Renal cortex interstitium (tissue), 11 donors: ENCODE data around the gene PPP2CA. TPM values are rescaled to one million over a fixed set of nuclear protein-coding genes. Genes with fewer than 3 reads are reported as not detected.
"Not testable (repeated sequence)": the region's sequence is repeated elsewhere in the genome, so short reads cannot be mapped to it uniquely, and the experiment has no call there.

Experiments used
- DNase-seq, 11 donors: peaks; one replicate each; pipeline ENCODE4 v3.0.0-alpha.2; 2013; ENCODE audit warnings: low read depth in 9 of 11, low spot score in 4 of 11; ENCODE audit errors: extremely low read depth in 1 of 11
- polyA plus RNA-seq, 3 donors: library from polyadenylated mRNA; unstranded; fragments of 120-200 nt; gene quantifications; one replicate each; pipeline ENCODE4 v1.2.1, GENCODE V29; 2013; ENCODE audit not compliant: insufficient read length in 3 of 3

PPP2CA gene
- polyA plus RNA-seq, 3 donors, result 176 to 229 (median 220) TPM

DNA sequence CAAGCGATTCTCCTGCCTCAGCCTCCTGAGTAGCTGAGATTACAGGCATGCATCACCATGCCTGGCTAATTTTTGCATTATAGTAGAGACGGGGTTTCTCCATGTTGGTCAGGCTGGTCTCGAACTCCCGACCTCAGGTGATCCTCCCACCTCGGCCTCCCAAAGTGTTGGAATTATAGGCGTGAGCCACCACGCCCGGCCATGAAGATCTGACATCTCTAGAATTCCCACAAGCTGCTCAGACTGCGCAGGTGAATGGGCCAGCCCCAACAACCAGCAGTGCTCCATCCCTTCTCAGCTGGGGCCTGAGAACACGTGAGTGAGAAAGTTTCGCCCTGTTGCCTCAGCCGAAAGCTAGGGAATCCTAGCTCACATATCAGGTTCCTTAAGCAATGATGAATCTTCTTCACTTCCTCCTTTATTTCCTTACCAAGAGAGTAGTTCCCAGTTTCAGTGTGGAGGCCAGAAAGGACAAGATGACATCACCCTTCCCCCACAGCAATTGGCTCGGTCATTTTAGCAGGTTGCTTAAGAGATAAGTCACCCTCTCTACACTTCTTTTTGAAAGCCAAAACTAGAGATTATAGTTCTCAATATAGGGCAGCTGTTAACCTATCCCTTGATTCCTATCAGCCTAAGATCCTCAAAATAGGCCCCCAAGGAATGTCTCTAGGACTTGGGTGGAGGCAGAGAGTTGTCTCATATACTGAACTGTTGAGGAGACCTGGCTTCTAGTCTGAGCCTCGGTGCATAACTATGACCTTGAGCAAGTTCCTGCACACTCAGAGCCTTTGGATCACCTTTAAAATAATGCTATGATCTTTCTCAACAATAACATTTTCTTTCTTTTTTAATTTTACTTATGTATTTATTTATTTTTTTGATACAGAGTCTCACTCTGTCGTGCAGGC lies 23.9 kb upstream of the PPP2CA start:
- peak in 1 of 11 donors; percentile 11 for DNase-seq

DNA sequence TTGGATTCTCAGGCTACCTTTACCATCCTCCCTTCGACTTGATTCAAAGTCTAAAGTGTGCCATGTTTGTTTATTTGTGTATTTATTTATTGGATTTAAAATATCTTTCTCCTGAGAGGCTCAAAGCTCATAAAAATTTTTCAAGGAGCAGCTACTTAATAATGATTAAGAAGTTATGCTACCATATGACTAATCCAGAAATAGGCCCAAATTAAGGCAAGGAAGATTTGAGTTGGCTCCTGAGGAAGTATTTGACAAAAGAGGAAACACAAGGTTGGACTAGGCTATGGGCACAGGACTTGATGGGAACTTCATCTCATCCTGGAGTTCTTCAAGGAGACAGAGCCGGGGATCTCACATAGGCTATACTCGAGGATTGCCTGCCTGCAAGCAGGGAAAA lies 22.4 kb upstream of the PPP2CA start:
- no peak for DNase-seq

DNA sequence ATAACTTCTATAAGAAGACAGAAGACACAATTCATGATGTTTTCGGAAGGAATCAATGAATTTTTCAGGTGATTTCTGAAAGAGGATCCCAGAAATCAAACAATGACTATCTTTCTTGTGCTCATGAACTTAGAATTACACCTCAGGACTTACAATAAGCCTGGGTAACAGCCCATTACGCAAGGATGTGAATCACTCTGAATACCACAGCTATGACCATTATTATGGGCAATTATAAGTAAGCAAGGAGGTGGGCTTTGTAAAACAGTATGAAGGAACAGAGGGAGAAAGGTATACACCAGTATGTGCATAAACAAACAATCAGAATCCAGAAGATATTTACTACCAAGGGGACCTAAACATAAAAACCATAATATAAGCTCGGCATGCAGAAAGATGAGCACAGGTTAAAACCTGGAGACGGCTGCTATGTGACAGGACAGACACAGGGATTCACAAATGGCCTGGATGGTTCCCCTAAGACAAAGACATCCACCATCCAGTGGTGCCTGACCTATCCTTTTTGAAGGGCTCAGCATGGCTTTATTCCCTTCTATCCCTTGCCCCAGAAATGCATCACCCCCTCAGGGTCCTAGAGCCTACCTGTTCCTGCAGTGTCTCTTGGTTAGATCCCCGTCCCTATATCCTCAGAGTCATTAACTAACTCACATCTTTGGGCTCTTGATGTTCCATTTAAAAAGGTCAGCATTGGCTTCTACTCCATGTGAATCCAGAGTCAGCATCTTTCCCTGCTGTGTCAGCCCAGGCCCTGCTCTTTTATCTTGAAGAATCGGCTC lies 21.8 kb upstream of the PPP2CA start:
- DNase-seq, result no peak

DNA sequence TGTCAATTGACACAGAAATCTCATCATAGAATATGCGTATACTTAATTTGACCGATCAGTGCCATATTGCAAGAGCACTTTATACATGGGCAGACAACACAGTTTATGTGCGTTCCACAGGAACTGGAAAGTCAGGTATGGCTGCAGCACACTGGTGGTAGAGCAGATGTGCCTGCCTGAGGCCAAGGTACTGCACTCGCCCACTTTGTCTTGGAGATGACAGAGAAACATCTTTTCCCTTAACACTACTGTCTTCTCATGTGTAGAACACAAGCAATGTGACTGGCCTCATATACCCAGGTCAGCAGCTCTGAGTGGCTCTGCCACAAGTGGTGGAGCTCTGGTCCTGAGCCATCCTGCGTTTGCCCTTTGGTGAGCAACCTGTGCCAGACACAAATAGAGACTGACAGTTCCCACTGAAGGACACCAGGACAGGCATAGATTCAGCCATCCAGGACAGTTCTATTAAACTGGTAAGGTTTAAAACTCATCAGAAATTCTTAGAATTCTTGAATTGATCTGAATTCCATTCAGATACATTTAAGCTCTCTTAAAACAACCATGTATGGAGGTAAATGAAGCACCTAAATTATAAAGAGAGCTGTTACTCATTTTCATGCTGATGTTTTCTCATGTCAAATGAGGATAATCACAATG lies 21.0 kb upstream of the PPP2CA start:
- no peak for DNase-seq

DNA sequence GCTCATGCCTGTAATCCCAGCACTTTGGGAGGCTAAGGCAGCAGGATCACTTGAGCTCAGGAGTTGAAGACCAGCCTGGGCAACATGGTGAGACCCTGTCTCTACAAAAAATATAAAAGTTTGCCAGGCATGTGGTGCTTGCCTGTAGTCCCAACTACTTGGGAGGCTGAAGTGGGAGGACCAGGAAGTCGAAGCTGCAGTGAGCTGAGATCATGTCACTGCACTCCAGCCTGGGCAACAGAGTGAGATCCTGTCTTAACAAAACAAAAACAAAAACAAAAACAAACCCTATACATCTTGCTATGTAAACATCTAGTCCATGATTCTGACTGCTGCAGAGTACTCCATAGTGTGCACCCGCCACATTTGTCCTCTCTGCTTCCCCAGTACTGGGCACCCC lies 19.8 kb upstream of the PPP2CA start:
- DNase-seq, result no peak

DNA sequence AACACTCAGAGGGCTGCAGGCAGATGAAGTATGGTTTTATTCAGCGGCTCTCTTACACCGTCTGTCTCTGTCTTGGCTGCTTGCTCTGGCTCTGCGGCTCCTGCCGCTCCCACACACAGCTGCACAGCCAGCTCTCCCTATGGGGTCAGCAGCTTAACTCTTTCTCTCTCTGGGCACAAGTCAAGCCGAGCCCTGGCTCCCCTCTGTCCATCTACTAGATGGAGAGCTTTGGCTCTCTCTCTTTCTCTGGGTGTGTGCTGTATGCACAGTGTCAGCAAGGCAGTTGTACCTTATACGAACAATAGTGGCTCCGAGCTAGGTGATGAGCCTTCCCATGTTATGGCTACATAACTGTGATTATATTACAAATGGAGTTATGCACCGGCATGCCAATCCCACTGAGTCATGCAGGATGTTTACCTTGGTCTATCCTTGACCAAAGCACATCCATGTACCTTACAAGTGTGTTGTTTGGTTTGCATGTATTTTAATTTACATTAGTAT lies 19.3 kb upstream of the PPP2CA start:
- DNase-seq, result no peak

DNA sequence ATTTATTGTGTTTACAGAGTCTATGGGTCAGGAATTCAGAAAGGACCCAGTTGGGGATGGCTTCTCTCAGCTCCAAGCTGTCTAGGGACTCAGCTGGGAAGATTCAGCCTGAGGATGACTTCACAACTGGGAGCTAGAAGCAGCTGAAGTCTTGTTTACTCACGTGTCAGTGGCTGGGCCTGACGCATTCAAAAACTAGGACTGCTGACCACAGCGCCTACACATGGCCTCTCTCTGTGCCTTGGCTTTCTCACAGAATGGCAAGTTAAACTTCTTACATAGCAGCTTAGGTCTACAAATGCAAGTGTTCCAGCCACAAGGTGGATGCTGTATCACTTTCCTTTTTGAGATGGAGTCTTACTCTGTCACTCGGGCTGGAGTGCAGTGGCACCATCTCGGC lies 16.3 kb upstream of the PPP2CA start:
- DNase-seq, result no peak

DNA sequence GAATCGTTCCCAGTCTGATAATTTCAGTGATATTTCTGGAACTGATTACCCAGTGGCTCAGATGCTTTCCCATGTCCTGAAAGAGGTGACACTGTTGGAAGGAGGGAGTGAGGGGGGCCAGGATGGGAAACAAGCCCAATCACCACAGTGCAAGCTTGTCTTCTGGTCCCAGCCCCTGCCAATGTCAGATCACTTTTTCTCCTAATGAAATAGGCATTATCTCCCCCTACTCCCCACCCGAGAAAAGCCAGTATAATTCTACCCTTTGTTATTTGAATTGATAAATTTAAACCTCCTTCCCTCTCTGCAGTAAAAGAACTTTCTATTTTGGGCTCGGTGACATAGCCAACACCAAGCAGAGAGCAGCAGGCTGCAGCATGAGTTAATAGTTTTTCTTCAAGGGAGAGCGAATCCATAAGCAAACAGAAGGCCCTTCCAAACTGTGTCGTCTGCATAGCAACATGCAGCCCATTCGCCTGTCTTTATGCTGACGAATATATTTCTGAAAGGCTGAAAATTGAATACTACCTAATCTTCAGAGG lies 14.6 kb upstream of the PPP2CA start:
- peak in 2 of 11 donors; percentile 53 to 57 for DNase-seq

DNA sequence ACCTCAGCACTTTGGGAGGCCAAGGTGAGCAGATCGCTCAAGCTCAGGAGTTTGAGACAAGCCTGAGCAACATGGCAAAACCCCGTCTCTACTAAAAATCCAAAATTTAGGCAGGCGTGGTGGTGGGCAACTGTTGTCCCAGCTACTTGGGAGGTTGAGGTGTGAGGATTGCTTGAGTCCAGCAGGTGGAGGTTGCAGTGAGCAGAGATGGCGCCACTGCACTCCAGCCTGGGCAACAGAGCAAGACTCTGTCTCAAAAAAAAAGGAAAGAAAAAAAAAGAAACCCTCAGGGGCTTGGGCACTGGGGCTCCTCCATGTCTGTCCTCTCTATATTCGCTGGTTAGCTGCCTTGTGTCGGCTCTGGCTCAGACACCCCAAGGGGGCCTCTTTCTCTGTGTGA lies 10.9 kb upstream of the PPP2CA start:
- no peak for DNase-seq

DNA sequence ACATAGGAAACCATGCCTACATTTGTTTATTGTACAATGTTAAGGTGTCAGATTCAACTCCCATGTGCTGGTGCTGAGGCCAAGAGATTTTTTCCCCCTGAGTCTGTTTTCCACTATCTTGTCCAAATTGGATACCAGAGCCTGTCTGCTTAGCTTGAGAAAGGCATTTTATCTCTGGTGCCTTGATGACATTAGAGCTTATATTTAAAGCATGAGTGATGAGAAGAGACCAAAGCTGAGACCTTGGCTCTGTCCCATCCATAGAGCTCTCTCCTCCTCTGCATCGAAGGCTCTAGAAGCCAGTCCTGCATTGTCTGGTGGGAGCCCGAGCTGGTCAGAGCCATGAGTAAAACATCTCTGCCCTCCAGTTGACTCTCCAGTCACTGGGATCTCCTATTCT lies 10.4 kb upstream of the PPP2CA start:
- no peak for DNase-seq

DNA sequence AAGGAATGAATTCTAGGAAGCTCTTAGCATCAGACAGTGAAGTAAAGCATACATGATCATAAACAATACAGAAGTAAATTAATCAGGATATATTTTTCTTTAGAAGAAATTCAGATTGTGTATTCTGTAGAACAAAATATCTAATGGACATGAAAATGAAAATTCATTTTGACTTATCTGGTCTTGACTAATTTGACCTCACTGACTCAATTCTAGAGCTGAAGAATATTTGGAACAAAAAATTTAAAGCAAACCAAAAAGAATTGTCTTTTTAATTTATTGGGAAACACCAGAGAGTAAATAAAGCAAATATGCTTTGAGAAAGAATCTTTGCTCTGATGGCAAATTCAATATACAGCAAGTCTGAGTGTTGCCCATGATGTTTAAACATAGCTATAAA lies 2.8 kb upstream of the PPP2CA start:
- no peak for DNase-seq

DNA sequence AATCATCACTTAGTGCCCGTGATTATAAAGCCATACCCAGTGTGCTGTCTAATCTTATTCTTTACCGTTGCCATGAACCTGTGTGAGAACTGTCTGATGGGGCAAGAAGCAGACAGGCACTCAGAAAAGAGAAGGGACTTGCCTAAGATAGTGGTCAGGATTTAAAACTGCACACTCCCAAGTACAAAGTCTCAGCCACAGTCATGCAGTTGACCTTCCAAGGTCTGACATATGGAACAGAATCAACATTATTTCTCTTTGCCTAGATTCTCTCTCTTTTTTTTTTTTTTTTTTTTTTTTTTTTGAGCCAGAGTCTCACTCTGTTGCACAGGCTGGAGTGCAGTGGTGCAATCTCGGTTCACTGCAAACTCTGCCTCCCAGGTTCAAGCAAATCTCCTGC lies 1.9 kb upstream of the PPP2CA start:
- no peak for DNase-seq

DNA sequence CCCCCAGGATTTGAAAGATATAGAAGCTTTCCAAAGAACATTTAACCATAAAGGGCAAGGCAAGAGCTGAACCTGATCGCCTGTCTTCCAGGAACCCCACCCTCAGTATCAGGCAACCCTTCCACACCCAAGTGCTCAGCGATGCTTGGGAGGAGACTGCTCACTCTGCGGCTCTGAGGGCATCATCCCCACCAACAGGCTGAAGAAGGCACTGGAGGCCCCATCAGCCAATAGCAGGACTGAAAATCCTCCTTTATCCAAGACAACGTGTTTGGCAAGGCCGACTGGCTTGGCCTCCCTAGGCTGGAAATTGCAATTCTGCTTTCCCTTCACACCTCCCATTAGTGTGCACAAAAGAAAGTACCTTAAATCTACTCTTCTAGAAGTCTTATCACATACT lies 1.4 kb upstream of the PPP2CA start:
- no peak for DNase-seq

DNA sequence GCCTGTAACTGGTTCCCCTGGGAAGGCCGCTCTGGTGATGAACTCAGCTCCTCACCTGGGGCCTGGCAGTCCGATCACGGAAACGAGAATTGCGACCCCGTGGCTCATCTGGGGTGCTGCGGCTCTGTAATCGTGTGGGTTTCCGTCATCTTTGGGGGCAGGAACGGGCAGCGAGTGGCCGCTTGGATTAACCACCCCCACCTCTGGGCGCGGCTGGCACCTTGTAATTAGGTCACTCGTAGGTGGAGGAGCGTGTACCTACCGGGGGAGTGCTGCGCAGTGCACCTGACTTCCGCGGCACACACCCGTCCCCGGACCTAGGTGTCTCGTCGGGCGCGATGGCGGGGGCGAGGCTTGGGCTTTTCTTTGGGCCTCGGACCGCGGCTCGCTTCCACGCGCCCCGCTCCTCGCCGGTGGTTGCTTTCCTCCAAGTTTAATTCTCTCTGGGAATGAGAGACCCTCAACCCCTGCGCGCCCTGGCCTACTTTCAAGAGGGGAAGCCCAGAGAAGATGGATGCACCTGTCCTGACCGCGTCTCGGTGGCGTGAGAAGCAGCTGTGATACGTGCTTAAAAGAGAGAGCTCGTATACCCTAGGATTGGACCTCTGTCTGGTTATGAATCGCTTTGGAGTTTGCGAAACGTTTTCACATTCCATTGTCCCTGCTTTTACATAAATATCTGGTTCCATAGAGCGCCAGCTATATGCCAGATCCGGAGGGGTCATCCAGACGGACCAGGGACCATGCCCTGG lies 744 bp upstream of the PPP2CA start:
- no peak for DNase-seq

DNA sequence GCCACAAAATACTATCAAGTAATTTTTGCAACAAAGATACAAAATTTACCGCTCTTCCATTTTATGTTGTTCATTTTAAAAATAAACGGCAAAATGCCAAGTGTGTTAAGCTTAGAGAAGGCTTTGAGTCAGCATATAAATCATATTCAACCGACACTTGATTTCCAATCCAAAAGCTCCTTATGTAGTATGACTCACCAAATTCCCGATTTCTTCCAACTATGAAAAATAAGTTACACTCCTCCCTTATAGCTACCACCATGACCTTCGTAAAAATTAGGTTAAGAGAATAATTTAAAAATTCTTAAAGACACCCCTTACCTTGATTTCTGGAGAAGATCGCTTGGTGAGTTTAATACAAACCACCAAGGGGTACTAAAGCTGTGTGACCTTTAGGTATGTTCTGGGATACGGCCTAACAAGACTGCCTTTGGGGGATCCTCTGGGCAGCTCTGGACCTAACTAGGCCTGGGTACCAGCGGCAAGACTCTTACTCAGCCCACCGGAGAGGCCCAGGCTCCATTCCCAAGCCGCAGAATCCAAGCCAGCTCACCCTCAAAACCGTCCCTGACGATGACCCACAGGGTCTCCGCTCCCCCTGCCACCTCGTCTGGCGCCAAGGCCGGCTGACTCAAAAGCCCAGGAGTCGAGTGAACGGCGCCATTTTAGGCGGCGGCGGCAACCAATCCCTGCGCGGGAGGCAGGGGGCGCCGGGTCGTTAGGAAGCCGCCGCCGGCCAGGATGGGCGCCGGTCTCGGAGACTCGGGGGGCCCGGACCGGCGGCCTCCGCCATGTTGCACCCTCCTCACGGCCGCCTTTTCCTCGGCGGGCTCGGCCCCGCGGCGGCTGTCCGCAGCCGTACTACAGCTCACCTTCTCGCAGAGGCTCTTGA lies 739 bp downstream of the PPP2CA start:
- DNase-seq, result peak in 8 of 11 donors; percentile 60 to 83 (median 74)

DNA sequence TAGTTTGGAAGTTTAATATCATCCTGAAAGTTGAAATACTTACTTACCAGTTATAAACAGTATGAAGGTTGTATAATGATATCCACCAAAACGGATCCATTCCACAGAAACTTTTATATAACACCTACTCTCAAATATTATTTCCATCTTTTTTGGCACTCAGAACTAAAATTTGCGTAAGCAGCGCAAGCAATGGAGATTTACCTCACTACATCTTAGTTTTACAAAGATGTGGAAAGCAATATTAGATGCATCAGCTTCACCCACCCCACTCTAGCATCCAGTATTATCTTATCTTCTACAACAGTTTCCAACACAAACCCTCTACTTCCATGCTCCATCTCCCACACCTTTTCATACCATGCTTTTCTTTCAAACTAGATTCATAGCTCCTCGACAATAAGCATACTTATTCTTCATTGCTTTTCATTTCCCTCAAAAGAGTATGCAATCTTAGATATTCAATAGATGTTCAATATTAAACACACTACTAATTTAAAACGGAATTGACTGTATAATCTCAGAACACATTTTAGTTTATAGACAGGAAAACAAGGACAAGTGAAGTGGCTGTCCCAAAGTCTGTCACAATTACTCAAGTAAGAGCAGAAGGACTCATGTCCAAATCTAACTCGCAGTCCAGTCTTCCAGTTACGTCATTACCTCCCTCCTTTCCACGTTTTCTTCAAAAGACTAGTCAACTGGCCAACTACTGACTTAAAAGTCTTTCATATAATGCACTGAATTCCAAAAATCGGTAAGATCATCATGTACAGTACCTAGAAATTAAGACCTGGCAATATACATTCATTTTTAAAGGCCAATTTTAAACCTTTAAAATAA lies 2.2 kb downstream of the PPP2CA start:
- DNase-seq, result no peak

DNA sequence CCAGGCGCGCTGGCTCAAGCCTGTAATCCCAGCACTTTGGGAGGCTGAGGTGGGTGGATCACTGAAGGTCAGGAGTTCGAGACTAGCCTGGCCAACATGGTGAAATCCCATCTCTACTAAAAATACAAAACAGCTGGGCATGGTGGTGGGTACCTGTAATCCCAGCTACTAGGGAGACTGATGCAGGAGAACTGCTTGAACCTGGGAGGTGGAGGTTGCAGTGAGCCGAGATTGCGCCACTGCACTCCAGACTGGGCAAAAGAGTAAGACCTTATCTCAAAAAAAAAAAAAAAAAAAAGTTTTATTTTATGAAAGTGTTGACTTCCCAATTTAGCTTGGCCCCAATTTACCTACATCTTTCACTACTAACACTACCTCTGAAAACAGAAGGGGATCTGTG lies 4.2 kb downstream of the PPP2CA start:
- not testable (repeated sequence) for DNase-seq
